Effector CD8-positive, alpha-beta T cell (primary cell): ENCODE data around the gene KLHL6.

ENCODE experiments used
- DNase-seq: peaks from one replicate; lab custom pipeline; 2025; lab: John Stamatoyannopoulos, UW

KLHL6 gene

GRCh38 chr3:183506674-183507320 lies 48.7 kb downstream of the KLHL6 start:
- DNase-seq = no peak

GRCh38 chr3:183504597-183504996 lies 50.9 kb downstream of the KLHL6 start:
- DNase-seq = no peak

- DNase-seq = no peak
Observed at GRCh38 chr3:183503746-183504145, 51.8 kb downstream of the KLHL6 start.

GRCh38 chr3:183502237-183503181 lies 53.0 kb downstream of the KLHL6 start:
- no peak for DNase-seq

- DNase-seq = no peak
Observed at GRCh38 chr3:183500981-183501704, 54.4 kb downstream of the KLHL6 start.

- no peak for DNase-seq
Observed at GRCh38 chr3:183500319-183500718, 55.2 kb downstream of the KLHL6 start.

- DNase-seq = no peak
Observed at GRCh38 chr3:183498634-183499033, 56.9 kb downstream of the KLHL6 start.

GRCh38 chr3:183497313-183497712 lies 58.2 kb downstream of the KLHL6 start:
- DNase-seq = no peak

GRCh38 chr3:183496311-183496710 lies 59.2 kb downstream of the KLHL6 start:
- DNase-seq = no peak

GRCh38 chr3:183494341-183494740 lies 61.2 kb downstream of the KLHL6 start:
- no peak for DNase-seq

GRCh38 chr3:183493296-183494045 lies 62.0 kb downstream of the KLHL6 start:
- no peak for DNase-seq

GRCh38 chr3:183492849-183493179 lies 62.7 kb downstream of the KLHL6 start:
- DNase-seq = no peak

GRCh38 chr3:183491923-183492848 lies 63.3 kb downstream of the KLHL6 start:
- no peak for DNase-seq

GRCh38 chr3:183491109-183491922 lies 64.2 kb downstream of the KLHL6 start:
- no peak for DNase-seq

- no peak for DNase-seq
Observed at GRCh38 chr3:183490653-183491052, 64.9 kb downstream of the KLHL6 start.

- no peak for DNase-seq
Observed at GRCh38 chr3:183490211-183490601, 65.3 kb downstream of the KLHL6 start.

- DNase-seq = no peak
Observed at GRCh38 chr3:183489455-183490210, 65.9 kb downstream of the KLHL6 start.

GRCh38 chr3:183488343-183488742 lies 67.2 kb downstream of the KLHL6 start:
- no peak for DNase-seq

GRCh38 chr3:183487896-183488295 lies 67.6 kb downstream of the KLHL6 start:
- no peak for DNase-seq
